Measurements from ENCODE around the gene RPP40.

DNA sequence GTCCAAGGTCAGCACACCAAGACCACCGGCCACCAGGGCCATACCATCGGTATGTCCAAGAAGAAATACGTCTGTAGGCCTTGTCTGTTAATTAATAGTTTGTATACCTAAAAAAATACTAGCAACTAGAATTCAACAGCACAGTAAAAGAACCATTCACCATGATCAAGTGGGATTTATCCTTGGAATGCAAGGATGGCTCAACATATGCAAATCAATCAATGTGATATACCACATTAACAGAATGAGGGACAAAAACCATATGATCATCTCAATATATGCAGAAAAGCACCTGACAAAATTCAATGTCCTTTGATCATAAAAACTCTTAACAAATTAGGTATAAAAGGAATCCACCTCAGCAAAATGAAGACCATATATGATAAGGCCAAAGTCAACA is 24.4 kb downstream of the RPP40 start:
- TF ChIP-seq EZH2phosphoT487 (IDR thresholded peaks at IDR 0.05; ENCODE audit: insufficient read depth, low read depth) (no peak), EZH2 (IDR thresholded peaks at IDR 0.05; ENCODE audit: insufficient read depth, poor library complexity, severe bottlenecking) (no peak)
